GM20431 (cell line): ENCODE measurements around the gene NEDD4L.

ENCODE experiments used
- in situ Hi-C: fragments of 300-500 bp; cut with MseI, MboI; formaldehyde crosslinking; loops from one replicate; pipeline ENCODE4 v1.15.0; 2020; ENCODE audit warnings: low sequenced_read_pairs; ENCODE audit not compliant: unreplicated experiment

NEDD4L gene

GRCh38 chr18:58195278-58195765 is 151.3 kb downstream of the NEDD4L start:
- in situ Hi-C loops = no loop called here

GRCh38 chr18:58196164-58196563 is 152.1 kb downstream of the NEDD4L start:
- in situ Hi-C loops = no loop called here

- in situ Hi-C loops = no loop called here
These were observed 153.2 kb downstream of the NEDD4L start for GRCh38 chr18:58196881-58197872.

- in situ Hi-C loops = no loop called here
These were observed 157.2 kb downstream of the NEDD4L start for GRCh38 chr18:58201268-58201667.

GRCh38 chr18:58201733-58202730 is 158.0 kb downstream of the NEDD4L start:
- in situ Hi-C loops = no loop called here

GRCh38 chr18:58204776-58205442 is 160.9 kb downstream of the NEDD4L start:
- in situ Hi-C loops = no loop called here

- in situ Hi-C loops = no loop called here
These were observed 161.6 kb downstream of the NEDD4L start for GRCh38 chr18:58205443-58206160.

GRCh38 chr18:58207520-58208152 is 163.6 kb downstream of the NEDD4L start:
- in situ Hi-C loops = no loop called here

- in situ Hi-C loops = no loop called here
These were observed 164.3 kb downstream of the NEDD4L start for GRCh38 chr18:58208207-58208932.

GRCh38 chr18:58209326-58209725 is 165.3 kb downstream of the NEDD4L start:
- in situ Hi-C loops = no loop called here

GRCh38 chr18:58211510-58211909 is 167.5 kb downstream of the NEDD4L start:
- in situ Hi-C loops = no loop called here

- in situ Hi-C loops = no loop called here
These were observed 168.2 kb downstream of the NEDD4L start for GRCh38 chr18:58212274-58212673.

- in situ Hi-C loops = no loop called here
These were observed 169.4 kb downstream of the NEDD4L start for GRCh38 chr18:58213440-58213839.

- in situ Hi-C loops = no loop called here
These were observed 171.0 kb downstream of the NEDD4L start for GRCh38 chr18:58215011-58215410.

- in situ Hi-C loops = no loop called here
These were observed 172.1 kb downstream of the NEDD4L start for GRCh38 chr18:58216071-58216481.

GRCh38 chr18:58217052-58217451 is 173.0 kb downstream of the NEDD4L start:
- in situ Hi-C loops = no loop called here

GRCh38 chr18:58218117-58218516 is 174.1 kb downstream of the NEDD4L start:
- in situ Hi-C loops = no loop called here

- in situ Hi-C loops = no loop called here
These were observed 177.2 kb downstream of the NEDD4L start for GRCh38 chr18:58221060-58221725.
